Upper lobe of right lung (tissue), 1 donor: ENCODE data around the gene ZNF91. TPM values are rescaled to one million over a fixed set of nuclear protein-coding genes. Genes with fewer than 3 reads are reported as not detected.

Source experiments
- ATAC-seq: fragments of 200-7000 bp; cut with Tn5 transposase; one replicate; pipeline ENCODE4 v1.9.1; 2020; ENCODE audit warnings: mild to moderate bottlenecking, moderate library complexity
- DNase-seq: peaks from one replicate; pipeline ENCODE4 v3.0.0-alpha.2; 2020
- H3K27ac ChIP-seq: fragments of 200-600 bp; one replicate; pipeline ENCODE4 v1.8.0; 2022
- H3K27me3 ChIP-seq: fragments of 200-600 bp; one replicate; pipeline ENCODE4 v1.8.0; 2022; ENCODE audit warnings: mild to moderate bottlenecking
- H3K36me3 ChIP-seq: fragments of 200-600 bp; one replicate; pipeline ENCODE4 v1.8.0; 2022
- H3K4me1 ChIP-seq: fragments of 200-600 bp; one replicate; pipeline ENCODE4 v1.8.0; 2022
- H3K4me3 ChIP-seq: fragments of 200-600 bp; one replicate; pipeline ENCODE4 v1.8.0; 2022; ENCODE audit warnings: mild to moderate bottlenecking
- H3K9me3 ChIP-seq: fragments of 200-600 bp; one replicate; pipeline ENCODE4 v1.8.0; 2022
- CTCF ChIP-seq: fragments of 200-600 bp; IDR thresholded peaks from one replicate; pipeline ENCODE4 v1.8.0; 2022; ENCODE audit warnings: antibody characterized with exemption
- intact Hi-C: fragments of 100-400 bp; cut with DNase I; formaldehyde crosslinking; loops from one replicate; pipeline ENCODE4 v1.11.0; 2022
- long read RNA-seq: library from polyadenylated mRNA; unstranded; transcript quantifications from one replicate; pipeline ENCODE4 v2.0.0, GENCODE V29; 2021
- total RNA-seq: library from RNA; stranded (reverse); fragmentation: NEBNext Ultra II Directional; extraction: Animal tissue kit (Norgen Biotek cat#: 25700); gene quantifications from one replicate; pipeline ENCODE4 v1.2.1, GENCODE V29; 2021
- donor health status: DM: no; HTN: yes; CAD: no; lungs with severe emphysema.

ZNF91 gene
- 49.7 TPM for total RNA-seq
- long read RNA-seq, full-length matches to known transcripts = 12 of 17 reads
- long read RNA-seq, partial matches to known transcripts = 1 of 17 reads
- long read RNA-seq, other reads (novel, unspliced or antisense) = 4 of 17 reads

- ATAC-seq = peak; percentile 99
- no peak for TF ChIP-seq CTCF
- Histone ChIP-seq H3K36me3 (no peaks in the 10 kb centered on the region), H3K4me3 (peak within 1 kb of the TSS; percentile 89), H3K27me3 (no peaks in the 10 kb centered on the region), H3K27ac (peak within 1 kb of the TSS; percentile 98), H3K9me3 (no peaks in the 10 kb centered on the region), H3K4me1 (peaks cover 17% of the 10 kb centered on the region)
- peak; percentile 95 for DNase-seq
- intact Hi-C loops = no loop called here
These were observed at the start of gene ZNF91 for GRCh38 chr19:23395041-23395721. TSS of gene ZNF91 (minus strand) at chr19:23395471. CDS start at chr19:23395354, 117 bp downstream.

GRCh38 chr19:23440791-23441190 lies 45.5 kb upstream of the ZNF91 start:
- Histone ChIP-seq H3K27me3 (no peaks in the 10 kb centered on the region), H3K27ac (no peak overlapping the region), H3K9me3 (peaks cover 5% of the 10 kb centered on the region), H3K36me3 (no peaks in the 10 kb centered on the region), H3K4me3 (no peak overlapping the region), H3K4me1 (no peaks in the 10 kb centered on the region)
- intact Hi-C loops = no loop called here
- TF ChIP-seq CTCF = peak; percentile 27
- no peak for DNase-seq
- no peak for ATAC-seq

- ATAC-seq = no peak
- Histone ChIP-seq H3K9me3 (peaks cover 5% of the 10 kb centered on the region), H3K4me3 (no peak overlapping the region)
These were observed 44.9 kb upstream of the ZNF91 start for GRCh38 chr19:23440207-23440606.

GRCh38 chr19:23439623-23440022 lies 44.4 kb upstream of the ZNF91 start:
- TF ChIP-seq CTCF = no peak
- DNase-seq (no peak), ATAC-seq (no peak)
- Histone ChIP-seq H3K27me3 (no peaks in the 10 kb centered on the region), H3K4me3 (no peak overlapping the region), H3K9me3 (peaks cover 5% of the 10 kb centered on the region), H3K4me1 (no peaks in the 10 kb centered on the region), H3K27ac (no peak overlapping the region), H3K36me3 (no peaks in the 10 kb centered on the region)
- intact Hi-C loops = no loop called here

More at GRCh38 chr19:23440207-23440606, 44.9 kb upstream of the ZNF91 start:
- TF ChIP-seq CTCF = peak; percentile 10
- no peaks in the 10 kb centered on the region for H3K36me3 ChIP-seq
- intact Hi-C loops = no loop called here
- no peak overlapping the region for H3K27ac ChIP-seq
- DNase-seq = no peak
- H3K4me1 ChIP-seq = no peaks in the 10 kb centered on the region
- H3K27me3 ChIP-seq = no peaks in the 10 kb centered on the region

- H3K9me3 ChIP-seq = peaks cover 5% of the 10 kb centered on the region
- H3K36me3 ChIP-seq = no peaks in the 10 kb centered on the region
- H3K27me3 ChIP-seq = no peaks in the 10 kb centered on the region
- intact Hi-C loops = no loop called here
- DNase-seq = no peak
- no peak for ATAC-seq
- H3K27ac ChIP-seq = no peak overlapping the region
- TF ChIP-seq CTCF = no peak
- no peak overlapping the region for H3K4me3 ChIP-seq
- H3K4me1 ChIP-seq = no peaks in the 10 kb centered on the region
These were observed 42.6 kb upstream of the ZNF91 start for GRCh38 chr19:23437901-23438300.
